Neural cell (in vitro differentiated cells): ENCODE data around the gene ASCC1. TPM values are rescaled to one million over a fixed set of nuclear protein-coding genes. Genes with fewer than 3 reads are reported as not detected.
"Not testable (repeated sequence)": the region's sequence is repeated elsewhere in the genome, so short reads cannot be mapped to it uniquely, and the experiment has no call there.

Experiments
- H2AFZ ChIP-seq: fragments of 200-600, 300-800 bp; sonication (generic), shearing (Covaris generic); 2 replicates; pipeline ENCODE4 v1.6.0; 2014; ENCODE audit warnings: low read depth, mild to moderate bottlenecking, antibody characterized with exemption, low read length, moderate library complexity
- H3F3A ChIP-seq: fragments of 200-600 bp; shearing (Covaris generic); 2 replicates; pipeline ENCODE4 v1.6.1; 2016; ENCODE audit warnings: mild to moderate bottlenecking, moderate library complexity, mixed read lengths, antibody characterized with exemption, low read length; ENCODE audit not compliant: insufficient read depth, poor library complexity, severe bottlenecking
- H3K27ac ChIP-seq: fragments of 200-600, 300-800 bp; sonication (generic), shearing (Covaris generic); 2 replicates; pipeline ENCODE4 v1.5.1; 2014; ENCODE audit warnings: mild to moderate bottlenecking, low read length, moderate library complexity
- H3K27me3 ChIP-seq: fragments of 300-800, 200-600 bp; sonication (generic), shearing (Covaris generic); 2 replicates; pipeline ENCODE4 v1.6.0; 2014; ENCODE audit warnings: mild to moderate bottlenecking, low read depth, low read length, moderate library complexity; ENCODE audit not compliant: insufficient read depth
- H3K36me3 ChIP-seq: fragments of 300-800, 200-600 bp; sonication (generic), shearing (Covaris generic); 2 replicates; pipeline ENCODE4 v1.5.1; 2014; ENCODE audit warnings: mild to moderate bottlenecking, antibody characterized with exemption, low read length, moderate library complexity; ENCODE audit not compliant: insufficient read depth
- H3K4me2 ChIP-seq: fragments of 300-800, 200-600 bp; sonication (generic), shearing (Covaris generic); 2 replicates; pipeline ENCODE4 v1.6.0; 2014; ENCODE audit warnings: mild to moderate bottlenecking, low read length
- H3K4me3 ChIP-seq: fragments of 300-800, 200-600 bp; sonication (generic), shearing (Covaris generic); 2 replicates; pipeline ENCODE4 v1.5.1; 2014; ENCODE audit warnings: mild to moderate bottlenecking, low read length, moderate library complexity
- H3K79me2 ChIP-seq: fragments of 200-600 bp; shearing (Covaris generic); replicated peaks from 2 replicates; pipeline ENCODE4 v1.6.0; 2014; ENCODE audit warnings: mild to moderate bottlenecking, low read length, moderate library complexity; ENCODE audit not compliant: insufficient read depth
- H3K9ac ChIP-seq: fragments of 300-800, 200-600 bp; sonication (generic), shearing (Covaris generic); 2 replicates; pipeline ENCODE4 v1.6.1; 2016; ENCODE audit warnings: mild to moderate bottlenecking, low read length, mixed read lengths
- H3K9me2 ChIP-seq: fragments of 200-600 bp; shearing (Covaris generic); 2 replicates; pipeline ENCODE4 v1.6.1; 2016; ENCODE audit warnings: mild to moderate bottlenecking, low read length, mixed read lengths; ENCODE audit not compliant: insufficient read depth
- H3K9me3 ChIP-seq: fragments of 200-600, 300-800 bp; sonication (generic), shearing (Covaris generic); 2 replicates; pipeline ENCODE4 v1.6.1; 2016; ENCODE audit warnings: mild to moderate bottlenecking, mixed run types, low read length, moderate library complexity, mixed read lengths
- H4K20me1 ChIP-seq: fragments of 200-600 bp; shearing (Covaris generic); 2 replicates; pipeline ENCODE4 v1.6.1; 2016; ENCODE audit warnings: mild to moderate bottlenecking, mixed run types; ENCODE audit not compliant: insufficient read depth
- EP300 ChIP-seq: fragments of 450-650 bp; conservative IDR thresholded peaks from 2 replicates; pipeline ENCODE4 v1.6.1; 2014; ENCODE audit warnings: antibody characterized with exemption, mild to moderate bottlenecking, moderate library complexity; ENCODE audit not compliant: poor library complexity, severe bottlenecking
- EZH2 ChIP-seq: fragments of 200-600, 300-800 bp; shearing (Covaris generic), sonication (generic); IDR thresholded peaks from 2 replicates; pipeline ENCODE4 v1.6.1; 2014; ENCODE audit warnings: antibody characterized with exemption, low read length, borderline replicate concordance, mild to moderate bottlenecking; ENCODE audit not compliant: insufficient read depth, poor library complexity, severe bottlenecking
- MXI1 ChIP-seq: fragments of 450-650 bp; conservative IDR thresholded peaks from 2 replicates; pipeline ENCODE4 v1.6.1; 2014; ENCODE audit warnings: antibody characterized with exemption, mild to moderate bottlenecking; ENCODE audit not compliant: poor library complexity, severe bottlenecking
- POLR2AphosphoS5 ChIP-seq: IDR thresholded peaks from 2 replicates; pipeline ENCODE4 v1.6.1; 2012
- RAD21 ChIP-seq: fragments of 450-650 bp; conservative IDR thresholded peaks from 2 replicates; pipeline ENCODE4 v1.6.1; 2014; ENCODE audit warnings: antibody characterized with exemption, mild to moderate bottlenecking, moderate library complexity
- SMC3 ChIP-seq: fragments of 450-650 bp; conservative IDR thresholded peaks from 2 replicates; pipeline ENCODE4 v1.6.1; 2014; ENCODE audit warnings: antibody characterized with exemption, mild to moderate bottlenecking, moderate library complexity; ENCODE audit not compliant: poor library complexity
- TAF1 ChIP-seq: IDR thresholded peaks from 2 replicates; pipeline ENCODE4 v1.6.1; 2012; ENCODE audit warnings: low read depth
- polyA plus RNA-seq: library from polyadenylated mRNA; depleted of rRNA; stranded (reverse); fragments of >200 nt; gene quantifications from 2 replicates; pipeline ENCODE4 v1.2.3, GENCODE V29; 2014
- TF ChIP-seq, protein P1 (sequence below): fragments of 450-650 bp; IDR thresholded peaks from 2 replicates; pipeline ENCODE4 v1.5.1; 2014; ENCODE audit warnings: antibody characterized with exemption, mild to moderate bottlenecking, moderate library complexity; ENCODE audit not compliant: poor library complexity, severe bottlenecking
- TF ChIP-seq, protein P2 (sequence below): IDR thresholded peaks from 2 replicates; pipeline ENCODE4 v1.6.1; 2012; ENCODE audit warnings: borderline replicate concordance

ASCC1 gene
- polyA plus RNA-seq, 1 donor from 2014 or later: 39.6 TPM

DNA sequence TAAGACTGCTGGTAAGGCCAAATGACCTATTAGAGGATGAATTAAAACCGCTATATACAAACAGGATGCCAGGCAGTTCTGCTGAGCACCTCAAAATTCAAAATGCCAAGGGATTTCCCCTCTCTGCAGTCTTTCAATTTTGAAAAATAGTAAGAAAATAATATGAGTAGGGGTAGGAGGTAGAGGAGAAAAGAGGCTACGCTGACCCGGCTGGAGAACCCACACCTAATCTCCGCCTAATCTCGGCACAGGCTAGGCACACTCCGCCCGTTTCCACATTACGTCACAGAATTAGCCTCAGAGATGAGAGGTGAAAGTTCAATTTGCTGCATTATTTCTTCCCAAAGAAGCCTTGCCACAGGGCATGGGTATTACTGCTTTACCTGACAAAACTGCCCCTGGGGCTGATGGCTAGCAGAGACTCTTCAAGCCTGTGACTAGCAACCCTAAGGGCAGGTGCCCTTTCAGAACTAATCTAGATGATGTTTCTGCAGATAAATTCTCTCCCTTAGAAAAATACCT is 106.4 kb downstream of the ASCC1 start:
- Histone ChIP-seq H3K9me3 (no peaks in the 10 kb centered on the region), H3K27me3 (no peaks in the 10 kb centered on the region), H3K27ac (no peak overlapping the region), H2AFZ (no peak overlapping the region), H3F3A (no peaks in the 10 kb centered on the region), H3K4me2 (no peak overlapping the region), H3K9me2 (no peaks in the 10 kb centered on the region), H3K4me3 (no peak overlapping the region), H3K79me2 (no peaks in the 10 kb centered on the region), H4K20me1 (no peaks in the 10 kb centered on the region), H3K36me3 (no peaks in the 10 kb centered on the region), H3K9ac (no peak overlapping the region)
- TF ChIP-seq EZH2: no peak
- no peak for TF ChIP-seq TAF1
- no peak for TF ChIP-seq SMC3
- no peak for TF ChIP-seq MXI1
- TF ChIP-seq, protein P1, sequence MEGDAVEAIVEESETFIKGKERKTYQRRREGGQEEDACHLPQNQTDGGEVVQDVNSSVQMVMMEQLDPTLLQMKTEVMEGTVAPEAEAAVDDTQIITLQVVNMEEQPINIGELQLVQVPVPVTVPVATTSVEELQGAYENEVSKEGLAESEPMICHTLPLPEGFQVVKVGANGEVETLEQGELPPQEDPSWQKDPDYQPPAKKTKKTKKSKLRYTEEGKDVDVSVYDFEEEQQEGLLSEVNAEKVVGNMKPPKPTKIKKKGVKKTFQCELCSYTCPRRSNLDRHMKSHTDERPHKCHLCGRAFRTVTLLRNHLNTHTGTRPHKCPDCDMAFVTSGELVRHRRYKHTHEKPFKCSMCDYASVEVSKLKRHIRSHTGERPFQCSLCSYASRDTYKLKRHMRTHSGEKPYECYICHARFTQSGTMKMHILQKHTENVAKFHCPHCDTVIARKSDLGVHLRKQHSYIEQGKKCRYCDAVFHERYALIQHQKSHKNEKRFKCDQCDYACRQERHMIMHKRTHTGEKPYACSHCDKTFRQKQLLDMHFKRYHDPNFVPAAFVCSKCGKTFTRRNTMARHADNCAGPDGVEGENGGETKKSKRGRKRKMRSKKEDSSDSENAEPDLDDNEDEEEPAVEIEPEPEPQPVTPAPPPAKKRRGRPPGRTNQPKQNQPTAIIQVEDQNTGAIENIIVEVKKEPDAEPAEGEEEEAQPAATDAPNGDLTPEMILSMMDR: no peak
- TF ChIP-seq EP300: no peak
- no peak for TF ChIP-seq RAD21
- TF ChIP-seq POLR2AphosphoS5: no peak
- TF ChIP-seq, protein P2, sequence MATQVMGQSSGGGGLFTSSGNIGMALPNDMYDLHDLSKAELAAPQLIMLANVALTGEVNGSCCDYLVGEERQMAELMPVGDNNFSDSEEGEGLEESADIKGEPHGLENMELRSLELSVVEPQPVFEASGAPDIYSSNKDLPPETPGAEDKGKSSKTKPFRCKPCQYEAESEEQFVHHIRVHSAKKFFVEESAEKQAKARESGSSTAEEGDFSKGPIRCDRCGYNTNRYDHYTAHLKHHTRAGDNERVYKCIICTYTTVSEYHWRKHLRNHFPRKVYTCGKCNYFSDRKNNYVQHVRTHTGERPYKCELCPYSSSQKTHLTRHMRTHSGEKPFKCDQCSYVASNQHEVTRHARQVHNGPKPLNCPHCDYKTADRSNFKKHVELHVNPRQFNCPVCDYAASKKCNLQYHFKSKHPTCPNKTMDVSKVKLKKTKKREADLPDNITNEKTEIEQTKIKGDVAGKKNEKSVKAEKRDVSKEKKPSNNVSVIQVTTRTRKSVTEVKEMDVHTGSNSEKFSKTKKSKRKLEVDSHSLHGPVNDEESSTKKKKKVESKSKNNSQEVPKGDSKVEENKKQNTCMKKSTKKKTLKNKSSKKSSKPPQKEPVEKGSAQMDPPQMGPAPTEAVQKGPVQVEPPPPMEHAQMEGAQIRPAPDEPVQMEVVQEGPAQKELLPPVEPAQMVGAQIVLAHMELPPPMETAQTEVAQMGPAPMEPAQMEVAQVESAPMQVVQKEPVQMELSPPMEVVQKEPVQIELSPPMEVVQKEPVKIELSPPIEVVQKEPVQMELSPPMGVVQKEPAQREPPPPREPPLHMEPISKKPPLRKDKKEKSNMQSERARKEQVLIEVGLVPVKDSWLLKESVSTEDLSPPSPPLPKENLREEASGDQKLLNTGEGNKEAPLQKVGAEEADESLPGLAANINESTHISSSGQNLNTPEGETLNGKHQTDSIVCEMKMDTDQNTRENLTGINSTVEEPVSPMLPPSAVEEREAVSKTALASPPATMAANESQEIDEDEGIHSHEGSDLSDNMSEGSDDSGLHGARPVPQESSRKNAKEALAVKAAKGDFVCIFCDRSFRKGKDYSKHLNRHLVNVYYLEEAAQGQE: no peak

DNA sequence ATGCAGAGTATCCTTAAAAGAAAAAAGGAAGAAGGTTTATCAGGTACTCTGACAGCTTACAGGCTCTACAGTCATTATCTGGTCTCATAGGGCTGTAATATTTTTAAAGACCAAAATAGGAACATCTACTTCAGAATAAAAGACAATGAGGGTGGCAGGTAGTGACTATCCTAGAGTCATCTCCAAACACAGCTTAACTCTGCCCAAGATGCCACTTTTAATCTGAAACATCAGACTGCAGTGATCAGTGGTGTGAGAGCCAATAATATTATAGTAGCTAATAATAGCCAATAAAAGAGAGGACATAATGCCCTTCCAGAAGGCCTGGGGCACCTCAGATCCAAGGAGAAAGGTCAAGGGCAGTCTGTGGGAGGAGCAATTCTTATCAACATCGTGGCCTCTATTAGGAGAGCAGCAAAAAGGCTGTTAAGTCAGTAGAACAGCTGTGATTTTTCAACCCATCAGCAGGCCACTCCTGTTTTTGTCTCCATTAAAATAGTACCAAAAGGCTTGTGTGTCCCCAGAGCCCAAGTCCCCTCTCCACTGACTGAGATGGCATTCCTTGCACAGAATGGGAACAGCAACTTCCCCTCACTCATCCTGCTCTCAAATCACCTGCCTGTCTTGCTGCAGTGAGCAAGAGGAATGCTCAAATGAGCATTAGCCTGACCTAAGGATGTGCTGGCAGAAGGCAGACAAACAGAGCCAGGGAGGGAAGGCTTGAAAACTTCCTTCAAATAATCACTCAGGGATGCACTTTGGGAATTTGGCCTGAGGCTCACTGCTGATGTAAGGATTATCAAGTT is 107.0 kb downstream of the ASCC1 start:
- Histone ChIP-seq H3K36me3 (no peaks in the 10 kb centered on the region), H3K4me2 (no peak overlapping the region), H2AFZ (no peak overlapping the region), H4K20me1 (no peaks in the 10 kb centered on the region), H3K79me2 (no peaks in the 10 kb centered on the region), H3K27ac (no peak overlapping the region), H3K9ac (no peak overlapping the region), H3K9me3 (no peaks in the 10 kb centered on the region), H3K9me2 (no peaks in the 10 kb centered on the region), H3K4me3 (no peak overlapping the region), H3K27me3 (no peaks in the 10 kb centered on the region), H3F3A (no peaks in the 10 kb centered on the region)
- TF ChIP-seq TAF1 (no peak), EZH2 (no peak), POLR2AphosphoS5 (no peak), RAD21 (no peak), SMC3 (no peak), MXI1 (no peak), EP300 (no peak)
- TF ChIP-seq, protein P2: no peak
- TF ChIP-seq, protein P1: no peak

DNA sequence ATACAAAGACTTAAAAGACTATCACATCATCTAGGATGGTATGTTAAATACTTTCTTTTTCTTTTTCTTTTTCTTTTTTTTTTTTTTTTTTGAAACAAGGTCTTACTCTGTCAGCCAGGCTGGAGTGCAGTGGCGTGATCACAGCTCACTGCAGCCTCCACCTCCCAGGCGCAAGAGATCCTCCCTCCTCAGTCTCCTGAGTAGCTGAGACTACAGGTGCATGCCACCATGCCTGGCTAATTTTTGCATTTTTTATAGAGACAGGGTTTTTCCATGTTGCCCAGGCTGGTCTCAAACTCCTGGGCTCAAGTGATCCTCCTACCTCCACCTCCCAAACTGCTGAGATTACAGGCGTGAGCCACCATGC is 108.1 kb downstream of the ASCC1 start:
- H3K9me2 ChIP-seq, H3F3A ChIP-seq, H3K27me3 ChIP-seq, H3K9ac ChIP-seq, H2AFZ ChIP-seq, H3K79me2 ChIP-seq, H3K4me2 ChIP-seq, H3K9me3 ChIP-seq, H3K4me3 ChIP-seq, H4K20me1 ChIP-seq, H3K36me3 ChIP-seq, H3K27ac ChIP-seq: not testable (repeated sequence)
